Measurements from ENCODE around the gene RARG.
"Not testable (repeated sequence)": the region's sequence is repeated elsewhere in the genome, so short reads cannot be mapped to it uniquely, and the experiment has no call there.

The RARG gene

DNA sequence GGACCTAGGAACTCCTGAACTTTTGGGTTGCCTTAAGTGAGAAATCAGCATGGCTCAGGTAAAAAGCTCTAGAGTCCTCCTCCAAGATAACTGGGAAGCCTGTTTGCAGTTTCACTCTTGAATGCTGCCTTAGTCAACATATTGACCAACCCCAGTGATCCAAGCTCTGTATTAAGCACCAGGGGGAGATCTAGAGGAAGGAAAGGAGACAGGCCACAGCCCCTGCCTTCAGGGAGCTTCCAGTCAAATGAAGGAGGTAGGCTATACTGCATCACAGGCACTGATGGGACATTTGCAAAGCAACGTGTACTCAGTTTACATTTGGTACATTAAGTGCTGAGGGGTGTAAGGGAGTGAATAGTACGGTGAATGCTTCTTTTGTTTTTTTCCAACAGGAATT lies 50.1 kb downstream of the RARG start:
- peak overlapping the region; percentile 66 for H3K4me3 ChIP-seq (IDR thresholded peaks at IDR 0.05; ENCODE audit: insufficient read depth, low read depth, low read length)
- peaks cover 55% of the 10 kb centered on the region for H3K4me1 ChIP-seq (ENCODE audit: low read depth, poor library complexity, severe bottlenecking)
- peaks cover 42% of the 10 kb centered on the region for H3K79me2 ChIP-seq (ENCODE audit: insufficient read depth, low read depth)
- H3K9ac ChIP-seq = peak overlapping the region; percentile 62; the same call in 1 of the 2 replicates
- H3K27me3 ChIP-seq (ENCODE audit: insufficient read depth, low read depth) = no peaks in the 10 kb centered on the region
- TF ChIP-seq, protein P1, sequence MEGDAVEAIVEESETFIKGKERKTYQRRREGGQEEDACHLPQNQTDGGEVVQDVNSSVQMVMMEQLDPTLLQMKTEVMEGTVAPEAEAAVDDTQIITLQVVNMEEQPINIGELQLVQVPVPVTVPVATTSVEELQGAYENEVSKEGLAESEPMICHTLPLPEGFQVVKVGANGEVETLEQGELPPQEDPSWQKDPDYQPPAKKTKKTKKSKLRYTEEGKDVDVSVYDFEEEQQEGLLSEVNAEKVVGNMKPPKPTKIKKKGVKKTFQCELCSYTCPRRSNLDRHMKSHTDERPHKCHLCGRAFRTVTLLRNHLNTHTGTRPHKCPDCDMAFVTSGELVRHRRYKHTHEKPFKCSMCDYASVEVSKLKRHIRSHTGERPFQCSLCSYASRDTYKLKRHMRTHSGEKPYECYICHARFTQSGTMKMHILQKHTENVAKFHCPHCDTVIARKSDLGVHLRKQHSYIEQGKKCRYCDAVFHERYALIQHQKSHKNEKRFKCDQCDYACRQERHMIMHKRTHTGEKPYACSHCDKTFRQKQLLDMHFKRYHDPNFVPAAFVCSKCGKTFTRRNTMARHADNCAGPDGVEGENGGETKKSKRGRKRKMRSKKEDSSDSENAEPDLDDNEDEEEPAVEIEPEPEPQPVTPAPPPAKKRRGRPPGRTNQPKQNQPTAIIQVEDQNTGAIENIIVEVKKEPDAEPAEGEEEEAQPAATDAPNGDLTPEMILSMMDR (conservative IDR thresholded peaks at IDR 0.05; ENCODE audit: low read depth, low read length) = no peak; the same call in 1 of the 2 replicates
- peaks cover 6% of the 10 kb centered on the region; the same call in 1 of the 2 replicates for H3K36me3 ChIP-seq (ENCODE audit: insufficient read depth)
- peak overlapping the region; percentile 80 for H3K4me2 ChIP-seq
- peak overlapping the region; percentile 79 for H3K27ac ChIP-seq
- H2AFZ ChIP-seq (ENCODE audit: low read depth) = no peak overlapping the region
- H4K20me1 ChIP-seq (ENCODE audit: insufficient read depth) = no peaks in the 10 kb centered on the region

DNA sequence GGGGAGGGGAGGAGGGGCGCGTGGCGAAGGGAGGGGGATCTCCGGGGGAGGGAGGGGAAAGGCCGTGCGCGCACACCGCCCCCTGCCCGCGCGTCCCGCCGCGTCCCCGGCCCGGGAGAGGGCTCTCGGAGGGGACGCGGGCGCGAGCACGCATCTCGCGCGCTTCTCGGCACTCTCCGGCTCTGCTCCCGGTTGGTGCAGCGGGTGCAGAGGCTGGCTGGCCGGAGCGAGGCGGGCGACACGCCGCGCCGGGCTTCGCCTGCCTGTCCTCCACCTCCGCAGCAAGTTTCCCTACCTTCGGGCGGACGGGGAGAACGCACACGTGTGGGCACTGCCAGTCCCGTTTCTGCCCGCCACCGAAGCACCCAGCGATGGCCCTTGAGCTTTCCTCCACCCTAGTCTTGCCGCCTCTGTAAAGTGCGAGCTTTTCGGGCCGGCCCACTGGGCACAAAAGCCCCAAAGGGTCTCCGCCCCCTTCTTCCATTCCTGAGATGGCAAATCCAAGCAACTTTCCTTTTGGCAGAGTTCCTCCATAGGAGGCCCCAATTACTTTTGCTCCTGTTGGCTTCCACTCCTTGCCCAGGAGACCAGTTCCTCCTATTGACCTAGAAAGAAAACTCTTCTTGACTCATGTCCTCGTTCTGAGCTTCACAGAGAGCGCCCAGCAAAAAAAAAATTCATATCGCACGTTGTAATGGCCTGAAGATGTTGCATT lies 50.9 kb downstream of the RARG start:
- Histone ChIP-seq H3K4me1 (ENCODE audit: low read depth, poor library complexity, severe bottlenecking) (peaks cover 62% of the 10 kb centered on the region), H3K79me2 (ENCODE audit: insufficient read depth, low read depth) (peaks cover 42% of the 10 kb centered on the region), H3K9ac (peak overlapping the region; percentile 62), H3K4me3 (IDR thresholded peaks at IDR 0.05; ENCODE audit: insufficient read depth, low read depth, low read length) (peak overlapping the region; percentile 66), H3K27ac (peak overlapping the region; percentile 79), H4K20me1 (ENCODE audit: insufficient read depth) (no peaks in the 10 kb centered on the region), H3K4me2 (peak overlapping the region; percentile 80), H3K27me3 (ENCODE audit: insufficient read depth, low read depth) (no peaks in the 10 kb centered on the region), H2AFZ (ENCODE audit: low read depth) (peak overlapping the region; percentile 43), H3K36me3 (ENCODE audit: insufficient read depth) (no peaks in the 10 kb centered on the region)
- TF ChIP-seq, protein P1 (conservative IDR thresholded peaks at IDR 0.05; ENCODE audit: low read depth, low read length) = no peak; the same call in 1 of the 2 replicates

DNA sequence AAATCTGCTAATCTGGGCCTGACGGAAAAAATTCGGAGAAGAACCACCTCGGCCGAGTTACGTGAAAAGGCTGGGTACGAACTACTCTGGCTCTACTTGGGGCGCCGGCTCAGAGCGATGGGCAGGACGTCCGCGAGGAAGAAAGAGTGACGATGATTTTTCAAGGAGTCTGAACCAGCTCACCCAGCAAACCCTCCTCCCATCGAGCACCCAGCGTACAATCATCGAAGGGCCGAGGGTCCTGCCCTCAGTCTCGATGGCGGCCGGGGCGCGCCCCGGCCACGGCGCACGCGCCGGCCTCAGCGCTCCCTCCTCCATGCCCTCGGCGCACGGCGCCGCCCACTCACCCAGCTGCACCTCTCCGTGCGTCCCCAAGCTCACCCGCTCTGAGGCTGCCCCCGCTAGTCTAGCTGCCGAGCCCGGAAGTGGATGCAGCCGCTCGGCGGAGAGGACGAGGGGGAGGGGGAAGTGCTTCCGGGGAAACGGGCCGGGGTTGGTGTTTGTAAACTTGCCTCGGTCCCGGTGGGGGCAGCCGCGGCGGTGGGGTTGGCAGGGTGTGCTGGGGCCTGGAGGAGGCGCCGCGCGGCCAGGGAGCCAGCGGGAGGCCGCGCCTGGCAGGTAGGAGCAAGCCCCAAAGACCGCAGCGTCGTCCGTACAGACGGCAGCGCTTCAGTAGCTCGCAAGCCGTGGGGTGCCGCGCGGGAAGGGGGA lies 51.6 kb downstream of the RARG start, which contains the start of the genes CSAD and ZNF740:
CSAD (minus strand) TSS at position 706 of the 711 bp plus-strand sequence. CDS start 7,455 bp downstream, outside the sequence.
ZNF740 (plus strand) TSS at position 503 of the 711 bp plus-strand sequence. CDS start 1,262 bp downstream, outside the sequence.
- peaks cover 63% of the 10 kb centered on the region for H3K4me1 ChIP-seq (ENCODE audit: low read depth, poor library complexity, severe bottlenecking)
- peak within 1 kb of the TSS; percentile 96 for H3K4me3 ChIP-seq (IDR thresholded peaks at IDR 0.05; ENCODE audit: insufficient read depth, low read depth, low read length)
- peak within 1 kb of the TSS; percentile 79 for H3K27ac ChIP-seq
- H3K36me3 ChIP-seq (ENCODE audit: insufficient read depth) = no peaks in the 10 kb centered on the region
- H3K4me2 ChIP-seq = peak within 1 kb of the TSS; percentile 80
- no peaks in the 10 kb centered on the region for H4K20me1 ChIP-seq (ENCODE audit: insufficient read depth)
- H2AFZ ChIP-seq (ENCODE audit: low read depth) = peak within 1 kb of the TSS; percentile 78
- H3K79me2 ChIP-seq (ENCODE audit: insufficient read depth, low read depth) = peaks cover 42% of the 10 kb centered on the region
- peak within 1 kb of the TSS; percentile 62 for H3K9ac ChIP-seq
- no peaks in the 10 kb centered on the region for H3K27me3 ChIP-seq (ENCODE audit: insufficient read depth, low read depth)
- TF ChIP-seq, protein P1 (conservative IDR thresholded peaks at IDR 0.05; ENCODE audit: low read depth, low read length) = no peak; the same call in 1 of the 2 replicates

DNA sequence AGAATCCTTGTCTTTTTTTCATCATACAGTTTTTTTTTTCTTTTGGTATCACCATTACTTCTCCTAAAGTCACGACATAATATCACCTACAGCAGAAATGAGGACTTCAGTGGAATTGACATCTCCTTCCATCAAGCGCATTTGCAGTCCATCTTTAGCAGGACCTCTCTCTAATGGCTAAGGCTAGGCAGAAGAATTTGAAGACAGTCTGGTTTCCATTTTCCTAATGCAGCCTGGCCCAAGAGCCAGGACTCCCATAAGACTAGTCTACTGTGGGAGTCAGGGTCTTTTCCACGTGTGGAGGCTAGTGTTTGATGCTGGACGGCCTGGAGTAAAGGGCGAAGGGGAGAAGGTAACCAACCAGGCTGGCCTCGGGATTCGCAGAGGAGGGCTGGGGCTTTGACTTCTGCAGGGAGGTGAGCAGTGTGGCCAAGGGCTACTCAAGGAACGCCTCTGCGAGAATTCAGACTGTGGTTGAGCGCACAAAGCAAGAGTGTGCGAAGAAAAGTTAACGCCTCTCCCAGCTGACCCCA lies 52.3 kb downstream of the RARG start:
- Histone ChIP-seq H3K9ac (peak overlapping the region; percentile 62), H3K36me3 (ENCODE audit: insufficient read depth) (no peaks in the 10 kb centered on the region), H3K27me3 (ENCODE audit: insufficient read depth, low read depth) (no peaks in the 10 kb centered on the region), H3K4me2 (peak overlapping the region; percentile 80), H4K20me1 (ENCODE audit: insufficient read depth) (no peaks in the 10 kb centered on the region), H3K27ac (peak overlapping the region; percentile 79), H3K79me2 (ENCODE audit: insufficient read depth, low read depth) (peaks cover 39% of the 10 kb centered on the region), H3K4me1 (ENCODE audit: low read depth, poor library complexity, severe bottlenecking) (peaks cover 67% of the 10 kb centered on the region), H2AFZ (ENCODE audit: low read depth) (peak overlapping the region; percentile 78), H3K4me3 (IDR thresholded peaks at IDR 0.05; ENCODE audit: insufficient read depth, low read depth, low read length) (peak overlapping the region; percentile 96)
- TF ChIP-seq, protein P1 (conservative IDR thresholded peaks at IDR 0.05; ENCODE audit: low read depth, low read length) = peak; percentile 13; the same call in 1 of the 2 replicates

DNA sequence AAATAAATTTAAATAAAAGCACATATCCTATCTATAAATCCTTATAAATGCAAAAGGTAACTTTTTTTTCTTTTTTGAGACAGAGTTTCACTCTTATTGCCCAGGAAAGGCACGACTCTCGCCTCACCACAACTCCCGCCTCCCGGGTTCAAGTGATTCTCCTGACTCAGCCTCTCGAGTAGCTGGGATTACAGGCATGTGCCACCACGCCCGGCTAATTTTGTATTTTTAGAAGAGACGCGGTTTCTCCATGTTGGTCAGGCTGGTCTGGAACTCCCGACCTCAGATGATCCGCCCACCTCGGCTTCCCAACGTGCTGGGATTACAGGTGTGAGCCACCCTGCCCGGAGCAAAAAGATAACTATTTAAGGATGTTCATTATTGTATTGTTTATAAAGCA lies 53.2 kb downstream of the RARG start:
- H3K4me1 ChIP-seq (ENCODE audit: low read depth, poor library complexity, severe bottlenecking) = peaks cover 70% of the 10 kb centered on the region
- not testable (repeated sequence) for H3K36me3 ChIP-seq (ENCODE audit: insufficient read depth); H3K4me3 ChIP-seq (IDR thresholded peaks at IDR 0.05; ENCODE audit: insufficient read depth, low read depth, low read length); H3K9ac ChIP-seq; H2AFZ ChIP-seq (ENCODE audit: low read depth); H3K27me3 ChIP-seq (ENCODE audit: insufficient read depth, low read depth); H4K20me1 ChIP-seq (ENCODE audit: insufficient read depth)
- H3K4me2 ChIP-seq = peak overlapping the region; percentile 80
- H3K79me2 ChIP-seq (ENCODE audit: insufficient read depth, low read depth) = peaks cover 33% of the 10 kb centered on the region
- peak overlapping the region; percentile 79; the same call in 1 of the 2 replicates for H3K27ac ChIP-seq

DNA sequence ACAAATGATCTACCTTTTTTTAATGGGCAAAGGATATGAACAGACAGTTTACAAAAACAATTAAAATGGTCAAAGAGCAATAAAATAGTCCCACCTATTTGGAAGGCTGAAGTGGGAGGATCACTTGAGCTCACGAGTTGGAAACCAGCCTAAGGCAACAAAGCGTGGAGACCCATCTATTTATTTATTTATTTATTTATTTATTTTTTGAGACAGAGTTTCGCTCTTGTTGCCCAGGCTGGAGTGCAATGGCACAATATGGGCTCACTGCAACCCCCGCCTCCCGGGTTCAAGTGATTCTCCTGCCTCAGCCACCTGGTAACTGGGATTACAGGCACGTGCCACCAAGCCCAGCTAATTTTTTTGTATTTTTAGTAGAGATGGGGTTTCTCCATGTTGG lies 54.6 kb downstream of the RARG start:
- not testable (repeated sequence) for H3K4me2 ChIP-seq; H3K27ac ChIP-seq; H3K9ac ChIP-seq; H3K27me3 ChIP-seq (ENCODE audit: insufficient read depth, low read depth); H4K20me1 ChIP-seq (ENCODE audit: insufficient read depth); H3K36me3 ChIP-seq (ENCODE audit: insufficient read depth); H3K4me3 ChIP-seq (IDR thresholded peaks at IDR 0.05; ENCODE audit: insufficient read depth, low read depth, low read length); H2AFZ ChIP-seq (ENCODE audit: low read depth)
- peaks cover 57% of the 10 kb centered on the region for H3K4me1 ChIP-seq (ENCODE audit: low read depth, poor library complexity, severe bottlenecking)
- peaks cover 19% of the 10 kb centered on the region for H3K79me2 ChIP-seq (ENCODE audit: insufficient read depth, low read depth)
